GM04503 (cell line): ENCODE measurements around the gene CHIC2.
A peak's percentile ranks its signal among the peaks of the same experiment; 100 is the strongest.

Experiments used
- DNase-seq: peaks from one replicate; pipeline ENCODE4 v3.0.0-alpha.2; 2012; ENCODE audit warnings: low read depth

The CHIC2 gene

DNA sequence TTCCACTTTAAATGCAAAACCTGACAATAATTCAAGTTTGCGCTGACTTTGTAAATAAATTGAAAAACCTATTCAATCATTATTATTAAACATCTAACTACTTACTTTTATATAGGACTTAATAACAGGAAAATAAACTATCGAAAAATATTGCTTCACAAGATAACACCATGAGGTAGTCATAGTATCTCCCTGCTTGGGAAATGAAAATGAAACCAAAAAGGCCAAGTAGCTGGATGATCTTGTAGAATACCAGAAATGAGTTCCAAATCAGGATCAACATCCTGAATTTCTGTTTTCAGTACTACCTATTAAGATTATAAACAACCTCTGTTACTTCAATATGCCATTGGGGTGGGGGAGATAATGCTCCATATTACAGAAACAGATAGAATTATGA, 58.9 kb downstream of the CHIC2 start:
- peak; percentile 8 for DNase-seq

- DNase-seq = no peak
These were observed 59.9 kb downstream of the CHIC2 start for GRCh38 chr4:54004463-54004862.

DNA sequence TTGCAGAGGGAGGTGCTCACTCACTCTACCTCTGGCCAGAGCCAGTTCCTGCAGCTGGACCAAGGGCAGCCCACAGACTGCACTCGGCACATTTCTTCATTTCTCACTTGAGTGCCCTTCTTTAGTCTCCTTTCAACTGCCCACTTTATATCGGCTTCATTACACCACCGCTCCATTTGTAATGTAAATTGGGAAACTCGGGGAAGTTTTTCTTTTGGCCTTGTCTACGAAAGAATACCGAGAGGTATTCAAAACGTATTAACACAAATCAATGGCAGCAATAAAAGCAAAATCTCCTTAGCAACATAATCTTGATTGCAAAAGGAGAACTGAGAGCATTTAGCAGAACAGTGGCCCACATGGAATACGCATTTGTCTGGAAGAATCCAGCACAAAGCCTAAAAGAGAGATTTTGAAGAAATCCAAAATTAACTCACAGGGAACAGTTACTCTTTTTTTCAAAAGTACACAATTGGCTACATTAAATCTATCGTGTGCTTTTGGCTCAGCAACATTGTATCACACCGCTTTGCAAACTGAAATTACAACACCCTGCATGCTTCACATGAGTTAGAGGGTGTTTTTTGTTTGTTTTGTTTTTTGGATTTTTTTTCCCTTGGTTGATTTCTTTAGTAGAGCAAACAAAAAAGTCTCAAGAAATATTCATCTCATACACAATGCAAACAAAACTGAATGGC, 62.6 kb downstream of the CHIC2 start:
- no peak for DNase-seq

DNA sequence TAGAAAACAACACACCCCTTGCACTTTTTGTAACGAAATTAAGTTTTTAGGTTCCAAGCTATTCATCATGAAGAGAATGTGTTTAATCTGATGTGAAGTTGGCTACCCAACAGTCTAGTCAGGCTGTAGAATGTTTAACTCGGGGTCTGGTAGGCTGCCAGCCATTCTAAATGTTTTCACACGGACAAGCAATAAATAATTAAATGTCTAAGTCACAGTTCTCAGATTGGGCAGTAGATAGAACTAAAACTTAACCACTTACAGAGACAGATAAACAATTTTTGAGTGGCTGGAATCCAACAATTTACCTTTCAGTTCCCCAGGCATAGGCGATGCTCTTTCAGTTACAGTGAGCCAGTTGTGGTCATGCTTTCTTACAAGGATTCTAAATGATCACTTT, 66.5 kb downstream of the CHIC2 start:
- DNase-seq = no peak

DNA sequence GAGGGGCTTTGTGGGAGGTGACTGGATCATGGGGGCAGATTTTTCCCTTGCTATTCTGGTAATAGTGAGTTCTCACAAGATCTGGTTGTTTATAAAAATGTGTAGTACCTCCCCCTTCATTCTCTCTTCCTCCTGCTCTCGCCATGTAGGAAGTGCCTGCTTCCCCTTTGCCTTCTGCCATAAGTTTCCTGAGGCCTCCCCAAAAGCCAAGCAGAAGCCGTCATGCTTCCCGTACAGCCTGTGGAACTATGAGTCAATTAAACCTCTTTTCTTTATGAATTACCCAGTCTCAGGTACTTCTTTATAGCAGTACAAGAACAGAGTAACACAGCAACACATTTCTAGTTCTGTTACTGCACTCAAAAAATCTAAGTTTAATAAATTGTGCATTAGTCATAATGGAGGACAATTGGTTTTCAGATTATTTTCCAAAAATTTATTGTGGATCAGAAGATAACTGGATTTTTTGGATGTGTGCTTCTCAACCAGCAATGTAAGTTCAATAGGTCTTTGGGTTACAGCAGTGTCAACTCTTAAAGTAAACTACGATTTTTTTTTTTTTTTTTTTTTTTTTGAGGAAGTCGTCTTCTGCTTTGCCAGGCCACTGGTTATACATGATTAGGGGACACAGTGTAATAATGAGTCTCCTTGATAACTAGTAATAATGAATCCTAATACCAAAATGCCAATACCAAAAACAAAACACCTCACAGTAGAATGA, 69.9 kb downstream of the CHIC2 start:
- no peak for DNase-seq

GRCh38 chr4:53992785-53993184, 71.6 kb downstream of the CHIC2 start:
- no peak for DNase-seq

- no peak for DNase-seq
These were observed 72.6 kb downstream of the CHIC2 start for GRCh38 chr4:53991821-53992220.

- no peak for DNase-seq
These were observed 73.8 kb downstream of the CHIC2 start for GRCh38 chr4:53990641-53991040.

- peak; percentile 37 for DNase-seq
These were observed 76.6 kb downstream of the CHIC2 start for GRCh38 chr4:53987761-53988171.

DNA sequence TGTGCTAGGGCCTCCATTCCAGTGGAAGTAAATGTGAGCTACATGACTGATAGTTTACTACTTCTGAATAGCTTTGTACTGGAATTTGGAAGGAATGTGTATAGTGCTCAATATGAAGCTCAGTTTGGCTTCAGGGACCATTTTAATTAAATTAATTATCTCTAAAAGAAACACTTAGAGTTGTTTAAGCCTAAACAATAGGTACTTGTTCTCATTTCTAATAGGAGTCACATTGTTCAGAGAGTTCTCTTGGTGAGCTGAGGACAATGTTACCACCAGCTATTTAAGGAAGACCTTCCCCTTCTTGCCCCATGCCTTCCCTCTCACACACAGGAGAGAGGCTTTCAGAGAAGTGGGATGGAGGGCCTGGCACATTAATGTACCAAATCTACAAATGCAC, 78.3 kb downstream of the CHIC2 start:
- DNase-seq = no peak

GRCh38 chr4:53981567-53981966, 82.8 kb downstream of the CHIC2 start:
- peak; percentile 45 for DNase-seq

DNA sequence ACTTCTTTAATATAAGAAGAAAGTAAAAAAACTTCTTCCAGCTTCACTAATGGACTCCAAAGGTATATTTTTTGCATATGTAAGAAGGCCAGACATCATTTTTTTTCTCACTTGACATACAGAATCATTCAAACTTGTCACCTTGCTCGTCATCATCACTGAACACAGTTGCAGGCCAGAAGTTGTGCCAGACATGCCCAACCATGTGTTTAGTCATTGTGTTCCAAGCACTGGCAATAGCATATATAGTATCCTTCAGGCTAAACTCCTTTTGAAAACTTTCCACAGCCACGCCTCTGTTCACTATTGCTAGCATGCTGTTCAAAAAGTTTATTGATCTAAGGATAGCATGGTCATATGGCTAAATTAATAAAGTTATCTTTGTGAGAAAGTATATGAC, 83.3 kb downstream of the CHIC2 start:
- no peak for DNase-seq

GRCh38 chr4:53974561-53974960, 89.8 kb downstream of the CHIC2 start:
- DNase-seq = no peak

DNA sequence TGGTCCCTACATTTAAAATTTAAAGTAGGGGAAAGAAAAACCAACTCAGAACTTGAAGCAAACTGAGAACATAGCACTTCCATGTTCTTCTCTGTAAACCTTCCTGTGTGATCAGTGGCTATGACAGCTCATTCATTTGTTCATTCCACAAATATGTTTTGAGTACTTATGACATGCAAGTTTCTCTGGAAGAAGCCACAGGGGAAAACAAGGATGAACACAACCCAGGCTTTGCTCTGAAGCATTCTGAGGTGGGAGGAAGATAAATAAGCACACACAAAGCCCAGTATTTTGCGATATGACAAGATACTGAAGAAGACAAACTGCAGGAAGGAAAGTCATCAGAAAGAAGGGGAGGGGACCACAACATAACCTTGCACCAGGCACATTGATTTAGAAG, 96.4 kb downstream of the CHIC2 start:
- no peak for DNase-seq

GRCh38 chr4:53963781-53964180, 100.6 kb downstream of the CHIC2 start:
- DNase-seq = no peak

DNA sequence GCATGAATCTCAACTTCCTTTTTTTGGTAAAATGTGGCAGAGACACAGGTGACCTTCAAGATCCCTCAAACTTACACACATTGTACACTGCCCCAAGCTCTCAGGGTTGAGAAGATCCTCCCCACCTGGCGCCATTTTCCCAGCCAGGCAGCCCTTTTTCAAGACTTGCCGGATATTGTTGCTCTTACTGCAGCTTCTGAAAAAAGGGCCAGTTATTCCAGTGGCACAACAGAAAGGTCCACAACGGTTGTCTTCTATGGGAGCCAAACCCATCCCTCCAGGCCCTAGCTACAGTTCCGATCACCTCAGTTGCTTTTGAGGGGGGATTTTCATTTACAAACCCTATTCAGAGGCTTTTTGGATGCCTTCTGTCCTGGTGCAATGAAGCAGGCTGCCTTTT, 101.1 kb downstream of the CHIC2 start:
- no peak for DNase-seq

- DNase-seq = no peak
These were observed 101.7 kb downstream of the CHIC2 start for GRCh38 chr4:53962516-53963225.

- DNase-seq = no peak
These were observed 103.1 kb downstream of the CHIC2 start for GRCh38 chr4:53961351-53961750.

DNA sequence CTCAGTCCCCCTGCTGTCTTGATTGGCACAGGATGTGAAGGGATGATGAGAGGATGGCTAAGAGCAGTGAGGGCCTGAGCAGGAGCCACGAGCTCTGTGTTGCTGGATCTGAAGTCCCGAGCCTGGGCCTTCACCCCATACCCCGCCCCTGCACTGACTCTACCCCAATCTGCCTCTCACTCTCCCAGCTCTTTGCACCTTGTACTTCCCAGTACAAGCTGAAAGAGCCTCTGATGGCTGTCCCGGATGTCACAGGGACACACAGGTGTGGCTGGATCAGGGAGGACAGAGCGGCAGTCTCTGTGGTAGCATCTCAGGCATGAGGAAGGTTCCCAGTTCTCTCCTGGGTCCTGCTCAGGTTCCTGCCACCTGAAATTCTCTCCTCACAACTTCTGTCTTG, 103.6 kb downstream of the CHIC2 start:
- DNase-seq = no peak
